Endothelial cell of umbilical vein (primary cell): Measurements from ENCODE around the gene RAB40A. TPM values are rescaled to one million over a fixed set of nuclear protein-coding genes. Genes with fewer than 3 reads are reported as not detected.

ENCODE experiments used
- BruUV-seq: library from RNA; stranded (reverse); fragments of 400-500 nt; replicated peaks from 2 replicates; lab custom pipeline; 2021; lab: Mats Ljungman, UMichigan
- CTCF ChIA-PET: fragments of 300-600, 350-600 bp; sonication (Branson Sonifier 250); formaldehyde crosslinking; loops from one replicate; lab custom pipeline; 2021; ENCODE audit warnings: antibody characterized with exemption, inconsistent platforms; lab: Charles Lee
- POLR2A ChIA-PET: fragments of 300-600, 350-600 bp; sonication (Branson Sonifier 250); formaldehyde crosslinking; loops from one replicate; lab custom pipeline; 2021; ENCODE audit warnings: antibody characterized with exemption, inconsistent platforms; lab: Charles Lee
- DNase-seq: peaks from one replicate; pipeline ENCODE4 v3.0.0-alpha.2; 2011; ENCODE audit warnings: low read depth, low spot score
- FAIRE-seq: peaks from 2 replicates; lab custom pipeline; 2011; peaks lifted over from hg19 to GRCh38; lab: Jason Lieb, UNC
- H2AFZ ChIP-seq: 2 replicates; pipeline ENCODE4 v1.6.0; 2012; ENCODE audit warnings: low read depth, low read length, control low read depth, inconsistent platforms
- H3K27ac ChIP-seq: 2 replicates; pipeline ENCODE4 v1.5.1; 2011; ENCODE audit warnings: low read depth, mild to moderate bottlenecking, control low read depth, low read length, moderate library complexity; ENCODE audit not compliant: insufficient read depth
- H3K27me3 ChIP-seq, 2 experiments: 2 replicates each; pipeline versions ENCODE4 v1.6.0 to v1.6.1; 2011; ENCODE audit warnings: low read length in 2 of 2, mixed read lengths in 1 of 2; ENCODE audit not compliant: control insufficient read depth in 2 of 2, insufficient read depth in 2 of 2
- H3K36me3 ChIP-seq, 2 experiments: 2 replicates in 1 of 2; 3 replicates in 1 of 2; pipeline ENCODE4 v1.5.1; 2011; ENCODE audit warnings: low read length in 2 of 2, mild to moderate bottlenecking in 1 of 2, moderate library complexity in 1 of 2; ENCODE audit not compliant: control insufficient read depth in 2 of 2, insufficient read depth in 2 of 2; ENCODE audit errors: extremely low read depth in 1 of 2
- H3K4me1 ChIP-seq: 3 replicates; pipeline ENCODE4 v1.5.1; 2011; ENCODE audit warnings: mild to moderate bottlenecking, low read length; ENCODE audit not compliant: control insufficient read depth, insufficient read depth; ENCODE audit errors: extremely low read depth
- H3K4me2 ChIP-seq: 2 replicates; pipeline ENCODE4 v1.6.1; 2011; ENCODE audit warnings: low read length, control low read depth, mixed read lengths; ENCODE audit not compliant: insufficient read depth
- H3K4me3 ChIP-seq, 3 experiments: fragments of 200-600 bp in 1 of 3; sonication (generic), shearing (Covaris generic) in 1 of 3; replicated peaks in 1 of 3; 2 replicates each; pipeline ENCODE4 v1.5.1; 2011 to 2016; ENCODE audit warnings: control low read depth in 3 of 3, low read length in 3 of 3, mild to moderate bottlenecking in 2 of 3, inconsistent platforms in 1 of 3, low read depth in 1 of 3, moderate library complexity in 1 of 3; ENCODE audit not compliant: insufficient read depth in 1 of 3
- H3K79me2 ChIP-seq: 2 replicates; pipeline ENCODE4 v1.6.0; 2012; ENCODE audit warnings: low read length, inconsistent platforms; ENCODE audit not compliant: control insufficient read depth, insufficient read depth
- H3K9ac ChIP-seq: replicated peaks from 2 replicates; pipeline ENCODE3; 2011; ENCODE audit warnings: low read length, control low read depth; ENCODE audit not compliant: insufficient read depth; ENCODE audit errors: extremely low read depth
- H3K9me1 ChIP-seq: replicated peaks from 3 replicates; pipeline ENCODE4 v1.6.0; 2011; ENCODE audit warnings: mild to moderate bottlenecking, low read length; ENCODE audit not compliant: control insufficient read depth, insufficient read depth; ENCODE audit errors: extremely low read depth
- H3K9me3 ChIP-seq: replicated peaks from 2 replicates; pipeline ENCODE4 v1.5.1; 2012; ENCODE audit warnings: low read length, inconsistent platforms; ENCODE audit not compliant: control insufficient read depth, insufficient read depth
- H4K20me1 ChIP-seq: replicated peaks from 2 replicates; pipeline ENCODE3; 2011; ENCODE audit warnings: mild to moderate bottlenecking, low read length; ENCODE audit not compliant: control insufficient read depth, insufficient read depth; ENCODE audit errors: extremely low read depth
- CTCF ChIP-seq, 2 donors: IDR thresholded peaks; 1 replicate in 1 of 2; 2 replicates in 1 of 2; pipeline ENCODE4 v1.5.1; 2011; ENCODE audit warnings: low read length in 2 of 2, mild to moderate bottlenecking in 2 of 2, moderate library complexity in 2 of 2, control low read depth in 1 of 2, inconsistent platforms in 1 of 2, low read depth in 1 of 2; ENCODE audit not compliant: insufficient read depth in 1 of 2; ENCODE audit errors: extremely low read depth in 1 of 2
- EZH2 ChIP-seq: IDR thresholded peaks from 2 replicates; pipeline ENCODE4 v1.6.1; 2012; ENCODE audit warnings: borderline replicate concordance, low read depth, mild to moderate bottlenecking, moderate library complexity, low read length, inconsistent platforms; ENCODE audit not compliant: severe bottlenecking
- FOS ChIP-seq: IDR thresholded peaks from 2 replicates; pipeline ENCODE4 v1.6.1; 2011; ENCODE audit warnings: mild to moderate bottlenecking, low read length, moderate library complexity, borderline replicate concordance; ENCODE audit not compliant: insufficient read depth
- GATA2 ChIP-seq: IDR thresholded peaks from 2 replicates; pipeline ENCODE4 v1.7.0; 2011; ENCODE audit warnings: low read depth, mild to moderate bottlenecking, moderate library complexity, mixed read lengths, low read length; ENCODE audit not compliant: insufficient read length, insufficient read depth
- JUN ChIP-seq: IDR thresholded peaks from 2 replicates; pipeline ENCODE4 v1.6.1; 2011; ENCODE audit warnings: borderline replicate concordance, low read depth; ENCODE audit not compliant: insufficient read length, insufficient read depth
- MYC ChIP-seq: IDR thresholded peaks from one replicate; pipeline ENCODE4 v1.6.1; 2011; ENCODE audit warnings: mild to moderate bottlenecking, low read depth, low read length
- POLR2A ChIP-seq: IDR thresholded peaks from 2 replicates; pipeline ENCODE4 v1.6.1; 2012; ENCODE audit warnings: low read depth, mild to moderate bottlenecking, control low read depth, low read length
- POLR2AphosphoS5 ChIP-seq: IDR thresholded peaks from 2 replicates; pipeline ENCODE4 v1.6.1; 2012; ENCODE audit warnings: low read depth, mild to moderate bottlenecking, control low read depth, low read length, moderate library complexity; ENCODE audit not compliant: insufficient read depth
- dilution Hi-C: fragments of 300-500 bp; cut with MboI; formaldehyde crosslinking; loops from one replicate; pipeline ENCODE4 v1.15.0; 2019; ENCODE audit warnings: low sequenced_read_pairs; ENCODE audit not compliant: extremely low pct_ligation_motif_present
- intact Hi-C: fragments of 100-400 bp; cut with micrococcal nuclease; formaldehyde crosslinking; loops from one replicate; pipeline ENCODE4 v1.10.0; 2022
- polyA plus RNA-seq, 4 experiments: library from polyadenylated mRNA; depleted of rRNA in 3 of 4; stranded (reverse) in 3 of 4; unstranded in 1 of 4; fragments of >200 nt; gene quantifications; 2 replicates each; pipeline versions ENCODE4 v1.2.1 to v1.2.3, GENCODE V29; 2011 to 2012; ENCODE audit warnings: missing spikeins in 1 of 4
- total RNA-seq: library from RNA; stranded (reverse); gene quantifications from 2 replicates; pipeline ENCODE4 v1.2.3, GENCODE V29; 2021
- TF ChIP-seq, protein P1 (sequence below): IDR thresholded peaks from 2 replicates; pipeline ENCODE4 v1.6.1; 2011; ENCODE audit not compliant: insufficient read depth, insufficient read length

Gene RAB40A
- total and polyA plus RNA-seq, 2 donors (not counting 3 experiments of a cell fraction or from before 2014, with no cell fraction given): 0.30 to 0.58 TPM

DNA sequence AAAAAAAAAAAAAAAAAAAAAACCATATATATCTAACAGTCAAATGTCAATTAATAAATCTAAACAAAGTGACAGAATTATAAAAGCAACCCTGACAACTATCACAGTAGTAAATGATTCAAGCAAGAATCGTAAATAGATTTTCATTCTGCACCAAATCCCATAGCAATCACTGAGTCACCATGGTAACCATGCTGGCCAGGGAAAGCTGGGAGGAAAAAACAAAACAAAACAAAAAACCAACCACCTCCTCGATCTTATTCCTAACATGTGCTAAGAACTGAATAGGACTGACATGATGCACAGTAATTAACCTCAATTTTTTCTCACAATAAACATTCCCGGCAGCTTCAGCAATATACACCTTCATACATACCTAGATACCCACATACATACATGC lies 30.6 kb upstream of the RAB40A start:
- H3K9me1 ChIP-seq: no peaks in the 10 kb centered on the region
- no peaks in the 10 kb centered on the region for H4K20me1 ChIP-seq
- no peaks in the 10 kb centered on the region for H3K9me3 ChIP-seq
- H3K4me1 ChIP-seq: peaks cover 2% of the 10 kb centered on the region
- ChIA-PET POLR2A (no interaction called here), CTCF (interaction anchor here (1.3 kb wide), 1 partner anchor 80 kb away, joined by 3 read pairs; no protein-coding TSS in a partner anchor)
- BruUV-seq: no TSS peak
- H3K27me3 ChIP-seq: no peaks in the 10 kb centered on the region
- TF ChIP-seq EZH2 (no peak), GATA2 (no peak), JUN (no peak), CTCF (IDR thresholded peaks at IDR 0.05; ENCODE audit: extremely low read depth in 1 of 2, insufficient read depth in 1 of 2, low read depth in 1 of 2, low read length in 2 of 2) (no peak), MYC (no peak), POLR2A (no peak), POLR2AphosphoS5 (no peak), FOS (no peak)
- TF ChIP-seq, protein P1, sequence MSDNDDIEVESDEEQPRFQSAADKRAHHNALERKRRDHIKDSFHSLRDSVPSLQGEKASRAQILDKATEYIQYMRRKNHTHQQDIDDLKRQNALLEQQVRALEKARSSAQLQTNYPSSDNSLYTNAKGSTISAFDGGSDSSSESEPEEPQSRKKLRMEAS: no peak
- dilution Hi-C loops: no loop called here
- intact Hi-C loops: no loop called here
- H2AFZ ChIP-seq: no peak overlapping the region
- FAIRE-seq (no peak), DNase-seq (no peak)
- no peak overlapping the region for H3K4me2 ChIP-seq
- H3K36me3 ChIP-seq: no peaks in the 10 kb centered on the region
- H3K79me2 ChIP-seq: no peaks in the 10 kb centered on the region
- no peak overlapping the region for H3K27ac ChIP-seq
- H3K4me3 ChIP-seq: no peak overlapping the region
- no peak overlapping the region for H3K9ac ChIP-seq
